Stomach (tissue), 9 donors: ENCODE results near the gene ZNF766. TPM values are rescaled to one million over a fixed set of nuclear protein-coding genes. Genes with fewer than 3 reads are reported as not detected.
"Not testable (repeated sequence)": the region's sequence is repeated elsewhere in the genome, so short reads cannot be mapped to it uniquely, and the experiment has no call there.

Experiments used
- DNase-seq, 2 donors: peaks; one replicate each; pipeline versions ENCODE4 v3.0.0 to v3.0.0-alpha.2; 2013 to 2019
- H3K27ac ChIP-seq, 5 donors: fragments of 200-600 bp in 4 of 5; sonication (generic) in 4 of 5; one replicate each; pipeline ENCODE4 v1.5.1; 2013 to 2019; ENCODE audit warnings: mild to moderate bottlenecking in 1 of 5, moderate library complexity in 1 of 5
- H3K27me3 ChIP-seq, 3 donors: fragments of 200-600 bp; sonication (generic); one replicate each; pipeline ENCODE4 v1.5.1; 2017 to 2019; ENCODE audit warnings: mixed run types in 1 of 3
- H3K36me3 ChIP-seq, 4 donors: fragments of 200-600 bp; sonication (generic); 1 replicate in 3 of 4; 2 replicates in 1 of 4; pipeline ENCODE4 v1.5.1; 2016 to 2019
- H3K4me1 ChIP-seq, 4 donors: fragments of 200-600 bp; sonication (generic); one replicate each; pipeline ENCODE4 v1.5.1; 2016 to 2019
- H3K4me3 ChIP-seq, 4 donors: fragments of 200-600 bp; sonication (generic) in 3 of 4; one replicate each; pipeline ENCODE4 v1.5.1; 2016 to 2019; ENCODE audit warnings: mild to moderate bottlenecking in 1 of 4
- H3K9me3 ChIP-seq, 4 donors: fragments of 200-600 bp; sonication (generic); one replicate each; pipeline ENCODE4 v1.5.1; 2016 to 2019
- EP300 ChIP-seq: sonication (generic); formaldehyde crosslinking; IDR thresholded peaks from one replicate; pipeline ENCODE4 v1.6.1; 2017; ENCODE audit warnings: antibody characterized with exemption
- POLR2A ChIP-seq, 4 donors: fragments of 450-650 bp; IDR thresholded peaks; one replicate each; pipeline ENCODE4 v1.6.1; 2016; ENCODE audit warnings: antibody characterized with exemption in 4 of 4, control low read depth in 2 of 4, mild to moderate bottlenecking in 1 of 4, moderate library complexity in 1 of 4
- POLR2AphosphoS5 ChIP-seq, 3 donors: sonication (generic); formaldehyde crosslinking; IDR thresholded peaks; one replicate each; pipeline ENCODE4 v1.6.1; 2016; ENCODE audit warnings: antibody characterized with exemption in 3 of 3
- WGBS, 5 donors: extraction: QIAGEN DNeasy Blood & Tissue Kit in 3 of 5; methylation state at CpG; one replicate each; pipeline versions ENCODE4 v1.1.5 to v1.1.7; 2013 to 2018; 5-methylcytosine and 5-hydroxymethylcytosine counted together
- intact Hi-C: fragments of 100-400 bp; cut with DNase I; formaldehyde crosslinking; loops from one replicate; pipeline ENCODE4 v1.15.1; 2023; ENCODE audit warnings: low total_unique reads
- polyA plus RNA-seq, 3 donors: library from polyadenylated mRNA; stranded (reverse); fragments of 200-250 nt; gene quantifications; one replicate each; pipeline ENCODE4 v1.2.3, GENCODE V29; 2013
- total RNA-seq, 5 donors: library from RNA; depleted of rRNA; stranded (reverse); fragments of >200 nt; gene quantifications; one replicate each; pipeline versions ENCODE4 v1.1.0 to v1.2.3, GENCODE V29; 2014 to 2016
- TF ChIP-seq, protein P1 (sequence below), 7 experiments: fragments of 450-650 bp in 4 of 7; fragments of 200-600 bp in 3 of 7; sonication (generic) in 3 of 7; IDR thresholded peaks; one replicate each; pipeline ENCODE4 v1.5.1; 2016 to 2019; ENCODE audit warnings: antibody characterized with exemption in 7 of 7, control low read depth in 2 of 7, mild to moderate bottlenecking in 1 of 7
- donor health status: healthy with polysubstance abuse.
- donor health status: Bipolar disorder and iron deficiency.
- donor health status: healthy.

The ZNF766 gene
- total and polyA plus RNA-seq, 8 donors, result 1.3 to 19.6 (median 4.2) TPM

GRCh38 chr19:52275988-52276387, 6.6 kb downstream of the ZNF766 start:
- no peak overlapping the region for H3K4me3 ChIP-seq
- H3K27ac ChIP-seq, result no peak overlapping the region
- H3K27me3 ChIP-seq, result no peaks in the 10 kb centered on the region
- H3K9me3 ChIP-seq, result peaks cover 0 to 50% (median 20%) of the 10 kb centered on the region in 4 donors
- intact Hi-C loops, result no loop called here
- peaks cover 7 to 19% (median 14%) of the 10 kb centered on the region in 4 donors for H3K4me1 ChIP-seq
- WGBS, 5 donors, result 89 to 98% (median 95%) methylated on average over 5 of the region's 5 CpGs
- H3K36me3 ChIP-seq, result peaks cover 0 to 54% (median 35%) of the 10 kb centered on the region in 4 donors
- no peak for TF ChIP-seq EP300
- TF ChIP-seq, protein P1, sequence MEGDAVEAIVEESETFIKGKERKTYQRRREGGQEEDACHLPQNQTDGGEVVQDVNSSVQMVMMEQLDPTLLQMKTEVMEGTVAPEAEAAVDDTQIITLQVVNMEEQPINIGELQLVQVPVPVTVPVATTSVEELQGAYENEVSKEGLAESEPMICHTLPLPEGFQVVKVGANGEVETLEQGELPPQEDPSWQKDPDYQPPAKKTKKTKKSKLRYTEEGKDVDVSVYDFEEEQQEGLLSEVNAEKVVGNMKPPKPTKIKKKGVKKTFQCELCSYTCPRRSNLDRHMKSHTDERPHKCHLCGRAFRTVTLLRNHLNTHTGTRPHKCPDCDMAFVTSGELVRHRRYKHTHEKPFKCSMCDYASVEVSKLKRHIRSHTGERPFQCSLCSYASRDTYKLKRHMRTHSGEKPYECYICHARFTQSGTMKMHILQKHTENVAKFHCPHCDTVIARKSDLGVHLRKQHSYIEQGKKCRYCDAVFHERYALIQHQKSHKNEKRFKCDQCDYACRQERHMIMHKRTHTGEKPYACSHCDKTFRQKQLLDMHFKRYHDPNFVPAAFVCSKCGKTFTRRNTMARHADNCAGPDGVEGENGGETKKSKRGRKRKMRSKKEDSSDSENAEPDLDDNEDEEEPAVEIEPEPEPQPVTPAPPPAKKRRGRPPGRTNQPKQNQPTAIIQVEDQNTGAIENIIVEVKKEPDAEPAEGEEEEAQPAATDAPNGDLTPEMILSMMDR (IDR thresholded peaks at IDR 0.05), result no peak
- TF ChIP-seq POLR2A (IDR thresholded peaks at IDR 0.05), result no peak
- no peak for TF ChIP-seq POLR2AphosphoS5 (IDR thresholded peaks at IDR 0.05)
- DNase-seq, result no peak

DNA sequence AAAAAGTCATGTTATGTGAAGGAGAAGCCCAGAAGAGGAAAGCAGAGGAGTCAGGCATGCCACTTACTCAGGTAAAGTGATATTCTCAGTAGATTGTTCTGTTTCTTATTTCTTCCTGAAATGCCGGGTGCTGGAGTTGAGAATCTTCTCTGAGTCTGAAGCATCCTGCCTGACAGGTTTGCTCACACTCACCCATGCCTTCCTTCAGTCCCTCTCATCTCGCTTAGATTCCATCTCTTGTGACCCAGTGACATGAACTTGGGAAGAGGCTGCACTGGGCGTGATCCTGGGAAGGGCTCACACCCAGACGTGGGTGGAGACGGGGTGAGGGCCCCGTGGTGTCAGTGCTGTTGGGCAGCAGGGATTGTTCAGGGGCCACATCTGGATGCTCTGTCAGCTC, 8.1 kb downstream of the ZNF766 start:
- peaks cover under 1 to 12% (median 4%) of the 10 kb centered on the region in 4 donors for H3K4me1 ChIP-seq
- DNase-seq, result no peak
- H3K27ac ChIP-seq, result no peak overlapping the region
- no peak overlapping the region for H3K4me3 ChIP-seq
- H3K27me3 ChIP-seq, result no peaks in the 10 kb centered on the region
- intact Hi-C loops, result no loop called here
- 85 to 94% (median 91%) methylated on average over 6 of the region's 6 CpGs for WGBS, 5 donors
- H3K36me3 ChIP-seq, result peaks cover under 1 to 65% (median 44%) of the 10 kb centered on the region in 4 donors
- TF ChIP-seq, protein P1 (IDR thresholded peaks at IDR 0.05), result no peak
- TF ChIP-seq POLR2A (IDR thresholded peaks at IDR 0.05) (no peak), EP300 (no peak), POLR2AphosphoS5 (IDR thresholded peaks at IDR 0.05) (no peak)
- peaks cover 0 to 65% (median 23%) of the 10 kb centered on the region in 4 donors for H3K9me3 ChIP-seq

GRCh38 chr19:52286256-52286655, 16.9 kb downstream of the ZNF766 start:
- WGBS, 5 donors, result 89 to 95% (median 94%) methylated on average over 6 of the region's 6 CpGs
- intact Hi-C loops, result no loop called here
- no peaks in the 10 kb centered on the region for H3K27me3 ChIP-seq
- no peak for TF ChIP-seq POLR2A (IDR thresholded peaks at IDR 0.05)
- TF ChIP-seq EP300, result no peak
- TF ChIP-seq POLR2AphosphoS5 (IDR thresholded peaks at IDR 0.05), result no peak
- TF ChIP-seq, protein P1 (IDR thresholded peaks at IDR 0.05), result no peak
- no peaks in the 10 kb centered on the region for H3K4me1 ChIP-seq
- peaks cover 0 to 74% (median 41%) of the 10 kb centered on the region in 4 donors for H3K9me3 ChIP-seq
- H3K27ac ChIP-seq, result no peak overlapping the region
- H3K36me3 ChIP-seq, result peaks cover 56 to 100% (median 99%) of the 10 kb centered on the region in 4 donors
- DNase-seq, result no peak
- H3K4me3 ChIP-seq, result no peak overlapping the region

DNA sequence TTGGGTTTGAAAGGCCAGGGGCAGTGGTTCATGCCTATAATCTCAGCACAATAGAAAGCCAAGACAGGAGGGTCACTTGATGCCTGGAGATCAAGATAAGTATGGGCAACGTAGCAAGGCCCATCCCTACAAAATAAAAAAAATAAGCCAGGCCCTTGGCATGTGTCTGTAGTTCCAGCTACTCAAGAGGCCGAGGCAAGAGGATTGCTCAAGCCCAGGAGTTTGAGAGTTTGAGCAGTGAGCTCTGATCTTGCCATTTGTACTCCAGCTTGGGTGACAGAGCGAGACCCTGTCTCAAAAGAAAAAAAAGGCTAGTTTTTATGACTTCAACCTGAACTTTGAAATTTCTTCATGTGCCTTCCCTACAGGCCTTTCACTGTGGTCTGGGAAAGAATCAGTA, 22.4 kb downstream of the ZNF766 start:
- H3K36me3 ChIP-seq, result peaks cover 23 to 58% (median 57%) of the 10 kb centered on the region in 4 donors
- TF ChIP-seq EP300, result no peak
- no peak for TF ChIP-seq POLR2AphosphoS5 (IDR thresholded peaks at IDR 0.05)
- TF ChIP-seq, protein P1 (IDR thresholded peaks at IDR 0.05), result no peak
- no peak for TF ChIP-seq POLR2A (IDR thresholded peaks at IDR 0.05)
- intact Hi-C loops, result no loop called here
- H3K27ac ChIP-seq, result no peak overlapping the region
- H3K27me3 ChIP-seq, result no peaks in the 10 kb centered on the region
- DNase-seq, result no peak
- H3K9me3 ChIP-seq, result peaks cover 0 to 61% (median 30%) of the 10 kb centered on the region in 4 donors
- 91 to 94% (median 93%) methylated on average over 3 of the region's 3 CpGs for WGBS, 5 donors
- peaks cover 4 to 9% (median 7%) of the 10 kb centered on the region in 4 donors for H3K4me1 ChIP-seq
- no peak overlapping the region for H3K4me3 ChIP-seq

GRCh38 chr19:52292946-52293345, 23.6 kb downstream of the ZNF766 start:
- H3K27ac ChIP-seq, H3K4me3 ChIP-seq, intact Hi-C loops, DNase-seq, H3K27me3 ChIP-seq: not testable (repeated sequence)
- 96 to 100% (median 99%) methylated on average over 6 of the region's 6 CpGs for WGBS, 5 donors
- Histone ChIP-seq H3K4me1 (peaks cover 9 to 13% (median 12%) of the 10 kb centered on the region in 4 donors), H3K36me3 (peaks cover 17 to 46% (median 45%) of the 10 kb centered on the region in 4 donors), H3K9me3 (peaks cover 0 to 51% (median 26%) of the 10 kb centered on the region in 4 donors)
